ENCODE measurements around the gene ABCA13.

The ABCA13 gene

GRCh38 chr7:48427671-48428070 lies 256.4 kb downstream of the ABCA13 start:
- TF ChIP-seq, protein P1, sequence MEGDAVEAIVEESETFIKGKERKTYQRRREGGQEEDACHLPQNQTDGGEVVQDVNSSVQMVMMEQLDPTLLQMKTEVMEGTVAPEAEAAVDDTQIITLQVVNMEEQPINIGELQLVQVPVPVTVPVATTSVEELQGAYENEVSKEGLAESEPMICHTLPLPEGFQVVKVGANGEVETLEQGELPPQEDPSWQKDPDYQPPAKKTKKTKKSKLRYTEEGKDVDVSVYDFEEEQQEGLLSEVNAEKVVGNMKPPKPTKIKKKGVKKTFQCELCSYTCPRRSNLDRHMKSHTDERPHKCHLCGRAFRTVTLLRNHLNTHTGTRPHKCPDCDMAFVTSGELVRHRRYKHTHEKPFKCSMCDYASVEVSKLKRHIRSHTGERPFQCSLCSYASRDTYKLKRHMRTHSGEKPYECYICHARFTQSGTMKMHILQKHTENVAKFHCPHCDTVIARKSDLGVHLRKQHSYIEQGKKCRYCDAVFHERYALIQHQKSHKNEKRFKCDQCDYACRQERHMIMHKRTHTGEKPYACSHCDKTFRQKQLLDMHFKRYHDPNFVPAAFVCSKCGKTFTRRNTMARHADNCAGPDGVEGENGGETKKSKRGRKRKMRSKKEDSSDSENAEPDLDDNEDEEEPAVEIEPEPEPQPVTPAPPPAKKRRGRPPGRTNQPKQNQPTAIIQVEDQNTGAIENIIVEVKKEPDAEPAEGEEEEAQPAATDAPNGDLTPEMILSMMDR (IDR thresholded peaks at IDR 0.05; ENCODE audit: low read depth, low read length): no peak
- Histone ChIP-seq H3K4me1 (no peaks in the 10 kb centered on the region), H3K9me3 (no peaks in the 10 kb centered on the region), H3K4me3 (ENCODE audit: low read depth, low read length) (no peak overlapping the region), H3K27me3 (no peaks in the 10 kb centered on the region), H3K36me3 (no peaks in the 10 kb centered on the region)
- DNase-seq: no peak

DNA sequence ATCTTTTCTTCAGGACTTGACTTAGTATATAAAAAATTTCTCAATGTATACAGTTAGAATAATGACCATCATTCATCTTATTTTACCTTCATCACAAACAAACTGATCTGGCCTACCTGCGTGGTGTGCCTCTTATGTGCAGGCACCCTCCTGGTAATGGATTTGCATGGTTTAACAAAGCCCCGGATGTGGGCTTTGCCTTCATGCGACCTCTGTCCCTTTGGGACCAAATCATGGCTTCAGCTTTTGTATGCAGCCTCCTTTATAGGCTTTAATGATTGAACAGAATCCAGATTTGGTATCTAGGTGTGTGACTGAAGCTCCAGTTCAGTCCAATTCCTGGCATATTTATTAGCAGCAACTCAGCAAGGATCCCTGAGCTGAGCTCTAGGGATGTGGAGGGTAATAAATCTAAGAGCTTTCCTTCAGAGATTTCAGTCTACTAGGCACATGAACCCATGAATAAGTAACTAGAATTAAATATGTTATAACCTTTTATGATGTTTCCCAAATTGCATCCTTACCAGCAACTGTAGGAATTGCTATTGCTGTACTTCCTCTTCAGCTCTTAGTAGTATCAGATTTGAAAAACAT lies 256.9 kb downstream of the ABCA13 start:
- TF ChIP-seq, protein P1 (IDR thresholded peaks at IDR 0.05; ENCODE audit: low read depth, low read length): no peak
- DNase-seq: no peak
- Histone ChIP-seq H3K9me3 (no peaks in the 10 kb centered on the region), H3K4me3 (ENCODE audit: low read depth, low read length) (no peak overlapping the region), H3K27me3 (no peaks in the 10 kb centered on the region), H3K36me3 (no peaks in the 10 kb centered on the region), H3K4me1 (no peaks in the 10 kb centered on the region)

GRCh38 chr7:48429117-48429516 lies 257.9 kb downstream of the ABCA13 start:
- H3K4me1 ChIP-seq: no peaks in the 10 kb centered on the region
- DNase-seq: no peak
- H3K36me3 ChIP-seq: no peaks in the 10 kb centered on the region
- TF ChIP-seq, protein P1 (IDR thresholded peaks at IDR 0.05; ENCODE audit: low read depth, low read length): no peak
- no peaks in the 10 kb centered on the region for H3K9me3 ChIP-seq
- H3K27me3 ChIP-seq: no peaks in the 10 kb centered on the region
- H3K4me3 ChIP-seq (ENCODE audit: low read depth, low read length): no peak overlapping the region

DNA sequence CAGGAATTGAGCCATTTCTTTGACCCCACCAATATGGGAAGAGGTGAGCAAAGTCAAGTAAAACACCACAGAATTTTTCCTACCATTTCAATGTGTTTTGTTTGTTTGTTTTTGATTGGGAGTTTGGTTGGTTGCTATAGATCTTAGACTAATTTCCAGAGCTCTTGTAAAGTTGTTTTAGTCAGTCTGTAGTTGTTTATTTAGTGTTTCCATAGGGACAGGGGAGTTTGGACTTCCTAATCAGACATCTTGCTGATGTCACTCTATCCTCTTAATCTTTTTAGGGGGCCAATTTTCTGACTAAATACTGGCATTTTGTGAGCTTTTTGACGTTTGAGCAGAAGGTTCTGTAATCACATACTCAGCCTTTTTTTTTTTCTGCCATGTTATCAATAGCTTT lies 266.9 kb downstream of the ABCA13 start:
- Histone ChIP-seq H3K4me3 (ENCODE audit: low read depth, low read length) (no peak overlapping the region), H3K4me1 (no peaks in the 10 kb centered on the region), H3K27me3 (no peaks in the 10 kb centered on the region), H3K36me3 (no peaks in the 10 kb centered on the region), H3K9me3 (no peaks in the 10 kb centered on the region)
- TF ChIP-seq, protein P1 (IDR thresholded peaks at IDR 0.05; ENCODE audit: low read depth, low read length): no peak
- DNase-seq: no peak

GRCh38 chr7:48441848-48442492 lies 270.7 kb downstream of the ABCA13 start:
- Histone ChIP-seq H3K4me1 (no peaks in the 10 kb centered on the region), H3K27me3 (no peaks in the 10 kb centered on the region), H3K4me3 (ENCODE audit: low read depth, low read length) (no peak overlapping the region), H3K9me3 (no peaks in the 10 kb centered on the region), H3K36me3 (no peaks in the 10 kb centered on the region)
- no peak for DNase-seq
- TF ChIP-seq, protein P1 (IDR thresholded peaks at IDR 0.05; ENCODE audit: low read depth, low read length): no peak

DNA sequence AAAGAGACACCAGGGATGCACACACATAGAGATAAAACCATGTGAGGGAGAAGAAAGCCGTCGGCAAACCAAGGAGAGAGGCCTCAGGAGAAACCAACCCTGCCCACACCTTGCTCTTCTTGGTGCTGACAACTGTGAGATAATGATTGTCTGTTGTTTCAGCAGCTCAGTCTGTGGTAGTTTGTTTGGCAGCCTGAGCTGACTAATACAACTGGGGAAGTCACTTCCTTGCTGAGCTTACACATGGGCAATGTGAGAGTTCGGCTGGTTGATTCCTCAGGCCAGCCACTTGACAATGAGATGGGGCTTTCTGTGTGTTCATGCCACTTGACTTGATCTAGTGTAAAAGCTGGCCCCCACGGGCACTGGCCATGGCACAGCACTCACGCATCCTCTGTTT lies 271.8 kb downstream of the ABCA13 start:
- Histone ChIP-seq H3K4me3 (ENCODE audit: low read depth, low read length) (no peak overlapping the region), H3K9me3 (no peaks in the 10 kb centered on the region), H3K36me3 (no peaks in the 10 kb centered on the region), H3K27me3 (no peaks in the 10 kb centered on the region), H3K4me1 (no peaks in the 10 kb centered on the region)
- DNase-seq: no peak
- TF ChIP-seq, protein P1 (IDR thresholded peaks at IDR 0.05; ENCODE audit: low read depth, low read length): no peak

Measured in BE2C (cell line).